Activated CD4-positive, alpha-beta T cell treated with anti-CD3 and anti-CD28 coated beads for 36 hours (primary cell): ENCODE measurements around the gene CBX5. TPM values are rescaled to one million over a fixed set of nuclear protein-coding genes. Genes with fewer than 3 reads are reported as not detected.
"Not testable (repeated sequence)": the region's sequence is repeated elsewhere in the genome, so short reads cannot be mapped to it uniquely, and the experiment has no call there.

Source experiments
- ATAC-seq: fragments of 200-7000 bp; cut with Tn5 transposase; one replicate; pipeline ENCODE4 v1.10.0; 2021; ENCODE audit warnings: mild to moderate bottlenecking, moderate library complexity
- CTCF ChIA-PET: fragments of 350-600 bp; sonication (Branson Sonifier 250); formaldehyde crosslinking; loops from one replicate; lab custom pipeline; 2021; ENCODE audit warnings: antibody characterized with exemption; lab: Charles Lee
- POLR2A ChIA-PET: fragments of 350-600 bp; sonication (Branson Sonifier 250); formaldehyde crosslinking; loops from one replicate; lab custom pipeline; 2021; ENCODE audit warnings: antibody characterized with exemption, inconsistent platforms; lab: Charles Lee
- DNase-seq: peaks from one replicate; pipeline ENCODE4 v3.0.0-alpha.2; 2020
- H3K27ac Mint-ChIP-seq: one replicate; pipeline ENCODE4 v1.8.0; 2021; ENCODE audit warnings: mixed read lengths
- H3K27me3 Mint-ChIP-seq: one replicate; pipeline ENCODE4 v1.8.0; 2021; ENCODE audit warnings: mixed read lengths
- H3K36me3 Mint-ChIP-seq: one replicate; pipeline ENCODE4 v1.8.0; 2021; ENCODE audit warnings: low read depth, mixed read lengths
- H3K4me1 Mint-ChIP-seq: one replicate; pipeline ENCODE4 v1.8.0; 2021; ENCODE audit warnings: mixed read lengths
- H3K4me3 Mint-ChIP-seq: one replicate; pipeline ENCODE4 v1.8.0; 2021; ENCODE audit warnings: mild to moderate bottlenecking, moderate library complexity, mixed read lengths
- H3K9me3 Mint-ChIP-seq: one replicate; pipeline ENCODE4 v1.8.0; 2021; ENCODE audit warnings: low read depth, mixed read lengths
- intact Hi-C, 2 experiments: fragments of 100-400 bp; cut with DNase I in 1 of 2; cut with micrococcal nuclease in 1 of 2; formaldehyde crosslinking; loops; one replicate each; pipeline versions ENCODE4 v1.14.2 to v1.15.1; 2022 to 2024; cut with DNase I, micrococcal nuclease
- total RNA-seq, 2 experiments: library from RNA; stranded (reverse); gene quantifications; one replicate each; pipeline ENCODE4 v1.2.3, GENCODE V29; 2021

Gene CBX5
- total RNA-seq, 2 experiments from 2014 or later, result 140 to 146 TPM

GRCh38 chr12:54200412-54200811, 79.5 kb downstream of the CBX5 start:
- H3K4me1 Mint-ChIP-seq, result no peaks in the 10 kb centered on the region
- no peaks in the 10 kb centered on the region for H3K9me3 Mint-ChIP-seq
- H3K36me3 Mint-ChIP-seq, result no peaks in the 10 kb centered on the region
- ChIA-PET POLR2A (no interaction called here), CTCF (interaction anchor here (0.9 to 5.5 kb wide), 18 partner anchors 10 to 454 kb away, joined by 3 to 71 read pairs (median 8); partner anchors contain the start of genes HOXC10, HOXC5, HOXC8 and SMUG1)
- DNase-seq (no peak), ATAC-seq (no peak)
- peaks cover 45% of the 10 kb centered on the region for H3K27me3 Mint-ChIP-seq
- intact Hi-C loops, result loop anchor here in 1 of 2 experiments (2.0 kb wide), 1 partner anchor 168 kb away; the partner anchor contains the start of gene HOXC5
- H3K4me3 Mint-ChIP-seq, result no peak overlapping the region
- H3K27ac Mint-ChIP-seq, result no peak overlapping the region

- no peak overlapping the region for H3K27ac Mint-ChIP-seq
- H3K36me3 Mint-ChIP-seq, result no peaks in the 10 kb centered on the region
- DNase-seq (no peak), ATAC-seq (no peak)
- H3K27me3 Mint-ChIP-seq, result peaks cover 50% of the 10 kb centered on the region
- ChIA-PET CTCF (interaction anchor here (0.9 to 5.5 kb wide), 12 partner anchors 11 to 453 kb away, joined by 3 to 71 read pairs (median 6); partner anchors contain the start of genes HOXC10, HOXC5, HOXC8 and SMUG1), POLR2A (no interaction called here)
- H3K4me3 Mint-ChIP-seq, result no peak overlapping the region
- intact Hi-C loops, result loop anchor here in 1 of 2 experiments (2.0 kb wide), 1 partner anchor 167 kb away; the partner anchor contains the start of gene HOXC5
- H3K4me1 Mint-ChIP-seq, result no peaks in the 10 kb centered on the region
- no peaks in the 10 kb centered on the region for H3K9me3 Mint-ChIP-seq
Measured at GRCh38 chr12:54199917-54200316, 80.0 kb downstream of the CBX5 start.

- no peak overlapping the region for H3K4me3 Mint-ChIP-seq
- DNase-seq, result no peak
- ATAC-seq, result no peak
- POLR2A ChIA-PET, result no interaction called here
- no peaks in the 10 kb centered on the region for H3K4me1 Mint-ChIP-seq
- no peak overlapping the region for H3K27ac Mint-ChIP-seq
- H3K36me3 Mint-ChIP-seq, result no peaks in the 10 kb centered on the region
- intact Hi-C loops, result no loop called here
- no peaks in the 10 kb centered on the region for H3K9me3 Mint-ChIP-seq
- CTCF ChIA-PET, result interaction anchor here (0.6 to 5.5 kb wide), 8 partner anchors 9 to 362 kb away, joined by 3 to 71 read pairs (median 6); partner anchors contain the start of genes HOXC10, HOXC5, HOXC8 and SMUG1
- peaks cover 48% of the 10 kb centered on the region for H3K27me3 Mint-ChIP-seq
Measured at GRCh38 chr12:54199034-54199433, 80.9 kb downstream of the CBX5 start.

- POLR2A ChIA-PET, result no interaction called here
- no peak overlapping the region for H3K27ac Mint-ChIP-seq
- intact Hi-C loops, result no loop called here
- CTCF ChIA-PET, result interaction anchor here (1.0 to 1.1 kb wide), 2 partner anchors 8 to 25 kb away, joined by 3 to 4 read pairs; no protein-coding TSS in a partner anchor
- H3K4me1 Mint-ChIP-seq, result no peaks in the 10 kb centered on the region
- ATAC-seq (no peak), DNase-seq (no peak)
- H3K27me3 Mint-ChIP-seq, result peaks cover 59% of the 10 kb centered on the region
- no peaks in the 10 kb centered on the region for H3K36me3 Mint-ChIP-seq
- H3K4me3 Mint-ChIP-seq, result no peak overlapping the region
- H3K9me3 Mint-ChIP-seq, result no peaks in the 10 kb centered on the region
Measured at GRCh38 chr12:54197431-54197909, 82.5 kb downstream of the CBX5 start.

GRCh38 chr12:54197010-54197409, 82.9 kb downstream of the CBX5 start:
- Mint-ChIP-seq H3K27ac (no peak overlapping the region), H3K9me3 (no peaks in the 10 kb centered on the region), H3K36me3 (no peaks in the 10 kb centered on the region), H3K4me1 (no peaks in the 10 kb centered on the region), H3K27me3 (peaks cover 62% of the 10 kb centered on the region), H3K4me3 (no peak overlapping the region)
- no peak for ATAC-seq
- DNase-seq, result no peak
- ChIA-PET CTCF (interaction anchor here (1.0 to 1.1 kb wide), 2 partner anchors 9 to 25 kb away, joined by 3 to 4 read pairs; no protein-coding TSS in a partner anchor), POLR2A (no interaction called here)
- intact Hi-C loops, result no loop called here

- Mint-ChIP-seq H3K27me3 (peaks cover 62% of the 10 kb centered on the region), H3K9me3 (no peaks in the 10 kb centered on the region), H3K4me3 (no peak overlapping the region), H3K27ac (no peak overlapping the region), H3K36me3 (no peaks in the 10 kb centered on the region), H3K4me1 (peaks cover 3% of the 10 kb centered on the region)
- ATAC-seq (no peak), DNase-seq (no peak)
- intact Hi-C loops, result no loop called here
- CTCF ChIA-PET, result interaction anchor here (1.0 to 3.6 kb wide), 3 partner anchors 26 to 205 kb away, joined by 3 to 17 read pairs (median 3); partner anchors contain the start of gene HOXC5
- POLR2A ChIA-PET, result no interaction called here
Measured at GRCh38 chr12:54196396-54196795, 83.5 kb downstream of the CBX5 start.

- DNase-seq (no peak), ATAC-seq (no peak)
- intact Hi-C loops, result no loop called here
- ChIA-PET CTCF (interaction anchor here (0.6 to 3.6 kb wide), 4 partner anchors 12 to 851 kb away, joined by 3 to 17 read pairs (median 6); partner anchors contain the start of gene HOXC5), POLR2A (interaction anchor here (0.7 kb wide), 1 partner anchor 9 kb away, joined by 3 read pairs; no protein-coding TSS in a partner anchor)
- Mint-ChIP-seq H3K36me3 (no peaks in the 10 kb centered on the region), H3K9me3 (no peaks in the 10 kb centered on the region), H3K4me3 (no peak overlapping the region), H3K4me1 (peaks cover 6% of the 10 kb centered on the region), H3K27me3 (peaks cover 59% of the 10 kb centered on the region), H3K27ac (no peak overlapping the region)
Measured at GRCh38 chr12:54195737-54196347, 84.1 kb downstream of the CBX5 start.

GRCh38 chr12:54195080-54195736, 84.7 kb downstream of the CBX5 start:
- intact Hi-C loops, result no loop called here
- POLR2A ChIA-PET, result interaction anchor here (0.7 kb wide), 1 partner anchor 10 kb away, joined by 3 read pairs; no protein-coding TSS in a partner anchor
- H3K4me3 Mint-ChIP-seq, result no peak overlapping the region
- H3K27me3 Mint-ChIP-seq, result peaks cover 52% of the 10 kb centered on the region
- H3K36me3 Mint-ChIP-seq, result no peaks in the 10 kb centered on the region
- H3K9me3 Mint-ChIP-seq, result no peaks in the 10 kb centered on the region
- CTCF ChIA-PET, result interaction anchor here (0.6 to 3.6 kb wide), 6 partner anchors 11 to 850 kb away, joined by 3 to 17 read pairs (median 5); partner anchors contain the start of gene HOXC5
- H3K27ac Mint-ChIP-seq, result no peak overlapping the region
- H3K4me1 Mint-ChIP-seq, result peaks cover 6% of the 10 kb centered on the region
- ATAC-seq (no peak), DNase-seq (no peak)

GRCh38 chr12:54194611-54195010, 85.3 kb downstream of the CBX5 start:
- H3K4me3 Mint-ChIP-seq, DNase-seq, H3K36me3 Mint-ChIP-seq, H3K4me1 Mint-ChIP-seq, POLR2A ChIA-PET, ATAC-seq, H3K9me3 Mint-ChIP-seq, H3K27ac Mint-ChIP-seq: not testable (repeated sequence)
- peaks cover 50% of the 10 kb centered on the region for H3K27me3 Mint-ChIP-seq
- CTCF ChIA-PET, result interaction anchor here (0.9 to 3.6 kb wide), 5 partner anchors 11 to 189 kb away, joined by 3 to 17 read pairs (median 5); partner anchors contain the start of gene HOXC5
- intact Hi-C loops, result loop anchor here in 1 of 2 experiments (5.0 kb wide), 1 partner anchor 207 kb away; the partner anchor contains the start of gene HOXC10

- no peak overlapping the region for H3K4me3 Mint-ChIP-seq
- H3K36me3 Mint-ChIP-seq, result no peaks in the 10 kb centered on the region
Measured at GRCh38 chr12:54193434-54193833, 86.5 kb downstream of the CBX5 start.

More at GRCh38 chr12:54193434-54193833, 86.5 kb downstream of the CBX5 start:
- ChIA-PET CTCF (interaction anchor here (0.7 to 3.6 kb wide), 7 partner anchors 9 to 188 kb away, joined by 3 to 32 read pairs (median 17); partner anchors contain the start of gene HOXC5), POLR2A (no interaction called here)
- ATAC-seq (no peak), DNase-seq (no peak)
- no peaks in the 10 kb centered on the region for H3K9me3 Mint-ChIP-seq
- intact Hi-C loops, result loop anchor here in 1 of 2 experiments (5.0 kb wide), 1 partner anchor 206 kb away; the partner anchor contains the start of gene HOXC10
- peaks cover 45% of the 10 kb centered on the region for H3K27me3 Mint-ChIP-seq
- H3K27ac Mint-ChIP-seq, result no peak overlapping the region
- H3K4me1 Mint-ChIP-seq, result peaks cover 10% of the 10 kb centered on the region
